HG03521 (cell line): ENCODE measurements around the gene WIPF1.
A peak's percentile ranks its signal among the peaks of the same experiment; 100 is the strongest.
"Not testable (repeated sequence)": the region's sequence is repeated elsewhere in the genome, so short reads cannot be mapped to it uniquely, and the experiment has no call there.

ENCODE experiments used
- ATAC-seq: cut with Tn5 transposase; IDR thresholded peaks from one replicate; pipeline ENCODE4 v1.9.1; 2021; ENCODE audit warnings: mild to moderate bottlenecking, moderate library complexity; ENCODE audit not compliant: unreplicated experiment

Gene WIPF1

GRCh38 chr2:174574657-174575056 is 22.9 kb downstream of the WIPF1 start:
- no peak for ATAC-seq

- no peak for ATAC-seq
Observed at GRCh38 chr2:174573621-174574081, 24.0 kb downstream of the WIPF1 start.

GRCh38 chr2:174572556-174572955 is 25.0 kb downstream of the WIPF1 start:
- no peak for ATAC-seq

GRCh38 chr2:174571669-174572323 is 25.8 kb downstream of the WIPF1 start:
- no peak for ATAC-seq

GRCh38 chr2:174570318-174570958 is 27.2 kb downstream of the WIPF1 start:
- no peak for ATAC-seq

GRCh38 chr2:174569678-174570077 is 27.9 kb downstream of the WIPF1 start:
- ATAC-seq: no peak

GRCh38 chr2:174568425-174568824 is 29.2 kb downstream of the WIPF1 start:
- peak; percentile 55 for ATAC-seq

GRCh38 chr2:174566871-174567270 is 30.7 kb downstream of the WIPF1 start:
- ATAC-seq: no peak

- no peak for ATAC-seq
Observed at GRCh38 chr2:174563530-174564282, 33.9 kb downstream of the WIPF1 start.

- ATAC-seq: no peak
Observed at GRCh38 chr2:174561972-174562370, 35.6 kb downstream of the WIPF1 start.

GRCh38 chr2:174561283-174561971 is 36.2 kb downstream of the WIPF1 start:
- no peak for ATAC-seq

- no peak for ATAC-seq
Observed at GRCh38 chr2:174560737-174561136, 36.9 kb downstream of the WIPF1 start.

- no peak for ATAC-seq
Observed at GRCh38 chr2:174555998-174556397, 41.6 kb downstream of the WIPF1 start.

- no peak for ATAC-seq
Observed at GRCh38 chr2:174554529-174555150, 43.0 kb downstream of the WIPF1 start.

GRCh38 chr2:174553811-174554493 is 43.7 kb downstream of the WIPF1 start:
- ATAC-seq: peak; percentile 56

- no peak for ATAC-seq
Observed at GRCh38 chr2:174552880-174553279, 44.7 kb downstream of the WIPF1 start.

GRCh38 chr2:174551697-174552096 is 45.9 kb downstream of the WIPF1 start:
- no peak for ATAC-seq

GRCh38 chr2:174548646-174549045 is 49.0 kb downstream of the WIPF1 start:
- not testable (repeated sequence) for ATAC-seq

- not testable (repeated sequence) for ATAC-seq
Observed at GRCh38 chr2:174548021-174548420, 49.6 kb downstream of the WIPF1 start.
